ENCODE data around the gene ACO1.

ACO1 gene

DNA sequence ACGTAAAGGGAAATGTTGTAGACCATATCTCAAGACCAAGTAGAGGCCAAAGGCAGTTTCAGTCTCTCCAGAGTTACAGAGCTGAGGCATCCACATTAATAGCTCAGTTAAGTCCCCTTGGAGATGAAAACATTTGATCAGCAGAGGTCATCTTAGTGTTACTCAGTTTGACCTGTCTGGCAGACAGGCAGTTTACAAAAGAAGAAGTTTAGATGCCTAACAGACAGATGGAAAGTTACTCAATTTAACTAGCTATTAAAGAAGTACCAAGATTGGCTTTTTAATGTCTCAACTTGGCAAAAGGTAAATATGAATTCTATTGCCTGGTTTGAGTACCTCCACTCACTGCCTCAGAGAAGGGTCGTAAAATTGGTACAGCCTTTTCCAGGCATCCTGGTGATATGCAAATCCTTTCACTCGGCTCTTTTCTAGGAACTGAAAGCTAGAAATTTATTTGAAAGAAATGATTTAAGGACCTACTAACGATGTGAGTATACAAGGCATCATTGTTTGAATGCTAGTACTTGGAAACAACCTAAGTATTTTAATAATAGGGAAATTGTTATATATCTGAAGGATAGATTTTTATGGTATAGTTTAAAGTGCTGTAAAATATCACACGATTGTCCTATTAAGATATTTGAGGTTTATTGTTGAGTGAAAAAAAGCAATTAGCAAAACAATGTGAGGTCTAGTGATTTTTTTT lies 14.8 kb downstream of the ACO1 start:
- ChIA-PET POLR2A (ENCODE audit: low non-redundant PET) (no interaction called here), CTCF (interaction anchor here (0.7 kb wide), 1 partner anchor 27 kb away, joined by 4 read pairs; no protein-coding TSS in a partner anchor)
- TF ChIP-seq, protein P1, sequence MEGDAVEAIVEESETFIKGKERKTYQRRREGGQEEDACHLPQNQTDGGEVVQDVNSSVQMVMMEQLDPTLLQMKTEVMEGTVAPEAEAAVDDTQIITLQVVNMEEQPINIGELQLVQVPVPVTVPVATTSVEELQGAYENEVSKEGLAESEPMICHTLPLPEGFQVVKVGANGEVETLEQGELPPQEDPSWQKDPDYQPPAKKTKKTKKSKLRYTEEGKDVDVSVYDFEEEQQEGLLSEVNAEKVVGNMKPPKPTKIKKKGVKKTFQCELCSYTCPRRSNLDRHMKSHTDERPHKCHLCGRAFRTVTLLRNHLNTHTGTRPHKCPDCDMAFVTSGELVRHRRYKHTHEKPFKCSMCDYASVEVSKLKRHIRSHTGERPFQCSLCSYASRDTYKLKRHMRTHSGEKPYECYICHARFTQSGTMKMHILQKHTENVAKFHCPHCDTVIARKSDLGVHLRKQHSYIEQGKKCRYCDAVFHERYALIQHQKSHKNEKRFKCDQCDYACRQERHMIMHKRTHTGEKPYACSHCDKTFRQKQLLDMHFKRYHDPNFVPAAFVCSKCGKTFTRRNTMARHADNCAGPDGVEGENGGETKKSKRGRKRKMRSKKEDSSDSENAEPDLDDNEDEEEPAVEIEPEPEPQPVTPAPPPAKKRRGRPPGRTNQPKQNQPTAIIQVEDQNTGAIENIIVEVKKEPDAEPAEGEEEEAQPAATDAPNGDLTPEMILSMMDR (conservative IDR thresholded peaks at IDR 0.05; ENCODE audit: low read depth): no peak
- no peak overlapping the region for H3K27ac ChIP-seq
- no peak for DNase-seq (ENCODE audit: low spot score)

GRCh38 chr9:32401488-32401887 lies 17.0 kb downstream of the ACO1 start:
- TF ChIP-seq, protein P1 (conservative IDR thresholded peaks at IDR 0.05; ENCODE audit: low read depth): no peak
- no peak overlapping the region for H3K27ac ChIP-seq
- ChIA-PET CTCF (interaction anchor here (0.7 to 1.0 kb wide), 2 partner anchors 23 to 334 kb away, joined by 3 read pairs; no protein-coding TSS in a partner anchor), POLR2A (ENCODE audit: low non-redundant PET) (no interaction called here)
- no peak for DNase-seq (ENCODE audit: low spot score)

- ChIA-PET CTCF (no interaction called here), POLR2A (ENCODE audit: low non-redundant PET) (no interaction called here)
- TF ChIP-seq, protein P1 (conservative IDR thresholded peaks at IDR 0.05; ENCODE audit: low read depth): no peak
- H3K27ac ChIP-seq: no peak overlapping the region
- no peak for DNase-seq (ENCODE audit: low spot score)
Observed at GRCh38 chr9:32403567-32404260, 19.3 kb downstream of the ACO1 start.

DNA sequence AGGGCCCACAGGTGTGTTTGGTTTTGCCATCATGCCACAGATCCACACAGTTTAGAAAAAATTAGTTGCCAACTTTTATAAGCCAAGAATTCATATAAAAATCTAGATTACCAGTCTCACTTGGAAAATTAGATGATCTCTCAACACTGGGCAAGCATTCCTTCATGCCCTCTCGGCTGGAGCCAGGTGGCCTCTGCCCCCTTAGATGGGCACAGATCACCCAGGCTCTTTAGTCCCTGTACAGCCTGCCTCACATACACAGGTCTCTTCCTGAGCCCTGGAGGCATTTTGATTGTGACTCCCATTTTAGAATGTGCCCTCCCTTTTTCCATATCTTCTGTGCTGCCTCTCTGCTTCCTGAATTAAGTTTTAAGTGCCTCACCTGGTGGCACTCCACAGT lies 20.0 kb downstream of the ACO1 start:
- H3K27ac ChIP-seq: no peak overlapping the region
- ChIA-PET CTCF (no interaction called here), POLR2A (ENCODE audit: low non-redundant PET) (no interaction called here)
- TF ChIP-seq, protein P1 (conservative IDR thresholded peaks at IDR 0.05; ENCODE audit: low read depth): no peak
- DNase-seq (ENCODE audit: low spot score): no peak

- TF ChIP-seq, protein P1 (conservative IDR thresholded peaks at IDR 0.05; ENCODE audit: low read depth): no peak
- DNase-seq (ENCODE audit: low spot score): no peak
- no peak overlapping the region for H3K27ac ChIP-seq
- POLR2A ChIA-PET (ENCODE audit: low non-redundant PET): no interaction called here
- CTCF ChIA-PET: no interaction called here
Observed at GRCh38 chr9:32404856-32405255, 20.4 kb downstream of the ACO1 start.

GRCh38 chr9:32405506-32405905 lies 21.1 kb downstream of the ACO1 start:
- TF ChIP-seq, protein P1 (conservative IDR thresholded peaks at IDR 0.05; ENCODE audit: low read depth): no peak
- POLR2A ChIA-PET (ENCODE audit: low non-redundant PET): no interaction called here

More at GRCh38 chr9:32405506-32405905, 21.1 kb downstream of the ACO1 start:
- CTCF ChIA-PET: no interaction called here
- no peak for DNase-seq (ENCODE audit: low spot score)
- H3K27ac ChIP-seq: no peak overlapping the region

Data from RWPE1 (cell line).